HCT116 (cell line): ENCODE measurements around the gene CCDC83. TPM values are rescaled to one million over a fixed set of nuclear protein-coding genes. Genes with fewer than 3 reads are reported as not detected.

Experiments used
- ATAC-seq: fragments of 200-7000 bp; cut with Tn5 transposase; 2 replicates; pipeline ENCODE4 v1.9.1; 2020; ENCODE audit warnings: mild to moderate bottlenecking, moderate library complexity
- BruUV-seq: library from RNA; stranded (reverse); fragments of 400-500 nt; replicated peaks from 2 replicates; lab custom pipeline; 2021; lab: Mats Ljungman, UMichigan
- CTCF ChIA-PET: fragments of 300-600 bp; sonication (Branson Sonifier 250); formaldehyde crosslinking; loops from one replicate; lab custom pipeline; 2021; ENCODE audit warnings: antibody characterized with exemption; lab: Charles Lee
- POLR2A ChIA-PET: fragments of 300-600, 350-600 bp; sonication (Branson Sonifier 250); formaldehyde crosslinking; loops from one replicate; lab custom pipeline; 2021; ENCODE audit warnings: antibody characterized with exemption; lab: Charles Lee
- RAD21 ChIA-PET, 2 experiments: fragments of 300-600 bp; sonication (Branson Sonifier 250); formaldehyde crosslinking; loops; one replicate each; lab custom pipeline; 2023; ENCODE audit warnings: low total read pairs in 2 of 2; ENCODE audit not compliant: uncharacterized antibody in 2 of 2, unreplicated experiment in 2 of 2, low non-redundant PET in 1 of 2; lab: Charles Lee
- DNase-seq: peaks from one replicate; pipeline ENCODE4 v3.0.0-alpha.2; 2010; ENCODE audit warnings: low read depth, low spot score
- H2AFZ ChIP-seq: fragments of 200-600 bp; shearing (Covaris generic), sonication (generic); 2 replicates; pipeline ENCODE4 v1.6.1; 2017; ENCODE audit warnings: low read depth, mixed run types, mixed read lengths, antibody characterized with exemption, low read length; ENCODE audit not compliant: poor library complexity, severe bottlenecking
- H3K27ac ChIP-seq: 2 replicates; pipeline ENCODE4 v1.5.1; 2012; ENCODE audit warnings: low read depth, low read length
- H3K27me3 ChIP-seq: fragments of 200-600 bp; sonication (generic); 2 replicates; pipeline ENCODE4 v1.6.1; 2016; ENCODE audit warnings: mixed run types, low read length, mixed read lengths; ENCODE audit not compliant: insufficient read depth
- H3K36me3 ChIP-seq, 2 experiments: fragments of 200-500 bp in 1 of 2; fragments of 200-600 bp in 1 of 2; sonication (Bioruptor generic) in 1 of 2; sonication (generic) in 1 of 2; 2 replicates each; pipeline versions ENCODE4 v1.5.1 to v1.6.1; 2014 to 2016; ENCODE audit warnings: low read length in 2 of 2, inconsistent platforms in 1 of 2, mixed read lengths in 1 of 2, mixed run types in 1 of 2; ENCODE audit not compliant: insufficient read depth in 2 of 2, control insufficient read depth in 1 of 2
- H3K4me1 ChIP-seq, 2 experiments: fragments of 200-600 bp in 1 of 2; sonication (generic) in 1 of 2; 2 replicates each; pipeline versions ENCODE4 v1.5.1 to v1.6.1; 2012 to 2017; ENCODE audit warnings: low read length in 2 of 2, inconsistent platforms in 1 of 2, mild to moderate bottlenecking in 1 of 2, mixed read lengths in 1 of 2, mixed run types in 1 of 2, moderate library complexity in 1 of 2; ENCODE audit not compliant: insufficient read depth in 2 of 2, control insufficient read depth in 1 of 2
- H3K4me2 ChIP-seq: fragments of 200-600 bp; sonication (generic); 2 replicates; pipeline ENCODE4 v1.6.1; 2017; ENCODE audit warnings: mixed run types, low read length, mixed read lengths
- H3K4me3 ChIP-seq, 2 experiments: fragments of 200-600 bp in 1 of 2; sonication (generic) in 1 of 2; replicated peaks in 1 of 2; 2 replicates each; pipeline ENCODE4 v1.5.1; 2011 to 2016; ENCODE audit warnings: low read length in 2 of 2, control low read depth in 1 of 2, low read depth in 1 of 2, mild to moderate bottlenecking in 1 of 2, mixed read lengths in 1 of 2, mixed run types in 1 of 2
- H3K79me2 ChIP-seq: fragments of 200-600 bp; sonication (generic); 2 replicates; pipeline ENCODE4 v1.6.1; 2017; ENCODE audit warnings: mild to moderate bottlenecking, mixed run types, low read length, moderate library complexity, mixed read lengths; ENCODE audit not compliant: insufficient read depth
- H3K9ac ChIP-seq: fragments of 200-600 bp; sonication (generic); 2 replicates; pipeline ENCODE4 v1.6.1; 2016; ENCODE audit warnings: low read length, mixed read lengths
- H3K9me2 ChIP-seq: fragments of 200-600 bp; sonication (generic), shearing (Covaris generic); 2 replicates; pipeline ENCODE4 v1.6.1; 2017; ENCODE audit warnings: mixed run types, mild to moderate bottlenecking, moderate library complexity; ENCODE audit not compliant: insufficient read depth
- H3K9me3 ChIP-seq, 2 experiments: fragments of 200-500 bp in 1 of 2; fragments of 200-600 bp in 1 of 2; sonication (Bioruptor generic) in 1 of 2; sonication (generic) in 1 of 2; 2 replicates each; pipeline ENCODE4 v1.6.1; 2014 to 2017; ENCODE audit warnings: low read length in 2 of 2, mixed read lengths in 2 of 2, inconsistent platforms in 1 of 2, low read depth in 1 of 2, mild to moderate bottlenecking in 1 of 2, mixed run types in 1 of 2, moderate library complexity in 1 of 2; ENCODE audit not compliant: control insufficient read depth in 1 of 2, insufficient read depth in 1 of 2
- H4K20me1 ChIP-seq: fragments of 200-600 bp; sonication (generic), shearing (Covaris generic); 2 replicates; pipeline ENCODE4 v1.6.1; 2017; ENCODE audit warnings: mixed run types, mild to moderate bottlenecking, moderate library complexity; ENCODE audit not compliant: insufficient read depth
- ATF3 ChIP-seq: IDR thresholded peaks from 2 replicates; pipeline ENCODE4 v1.6.1; 2012
- CEBPB ChIP-seq: IDR thresholded peaks from 2 replicates; pipeline ENCODE4 v1.6.1; 2012; ENCODE audit warnings: low read depth
- CTCF ChIP-seq, 3 experiments: fragments of 200-600 bp in 1 of 3; sonication (generic) in 1 of 3; IDR thresholded peaks in 2 of 3; conservative IDR thresholded peaks in 1 of 3; 2 replicates each; pipeline ENCODE4 v1.5.1; 2012 to 2017; ENCODE audit warnings: low read depth in 2 of 3, low read length in 2 of 3, antibody characterized with exemption in 1 of 3, borderline replicate concordance in 1 of 3, control low read depth in 1 of 3, mild to moderate bottlenecking in 1 of 3, mixed read lengths in 1 of 3, mixed run types in 1 of 3, moderate library complexity in 1 of 3; ENCODE audit not compliant: insufficient read depth in 1 of 3
- ELF1 ChIP-seq: IDR thresholded peaks from 2 replicates; pipeline ENCODE4 v1.6.1; 2012; ENCODE audit warnings: low read depth, borderline replicate concordance
- EZH2 ChIP-seq: fragments of 200-600 bp; sonication (generic); IDR thresholded peaks from 2 replicates; pipeline ENCODE4 v1.6.1; 2017; ENCODE audit warnings: antibody characterized with exemption, mixed run types
- FOSL1 ChIP-seq: IDR thresholded peaks from 2 replicates; pipeline ENCODE4 v1.6.1; 2012; ENCODE audit warnings: low read depth
- MAX ChIP-seq: IDR thresholded peaks from 2 replicates; pipeline ENCODE4 v1.6.1; 2012
- POLR2A ChIP-seq: IDR thresholded peaks from 2 replicates; pipeline ENCODE4 v1.7.0; 2011; ENCODE audit warnings: borderline replicate concordance; ENCODE audit not compliant: insufficient read depth, insufficient read length; ENCODE audit errors: extremely low read depth
- POLR2AphosphoS5 ChIP-seq: IDR thresholded peaks from 2 replicates; pipeline ENCODE4 v1.6.1; 2011; ENCODE audit warnings: mild to moderate bottlenecking, low read depth, low read length, moderate library complexity
- REST ChIP-seq: IDR thresholded peaks from 2 replicates; pipeline ENCODE4 v1.6.1; 2012; ENCODE audit warnings: low read depth
- YY1 ChIP-seq: IDR thresholded peaks from 2 replicates; pipeline ENCODE4 v1.6.1; 2011; ENCODE audit warnings: low read length, low read depth, moderate library complexity, mild to moderate bottlenecking; ENCODE audit not compliant: insufficient replicate concordance; ENCODE audit errors: extremely low read depth
- ZBTB33 ChIP-seq: IDR thresholded peaks from 2 replicates; pipeline ENCODE4 v1.6.1; 2011; ENCODE audit warnings: mild to moderate bottlenecking, low read length, moderate library complexity; ENCODE audit not compliant: insufficient replicate concordance; ENCODE audit errors: extremely low read depth
- intact Hi-C: fragments of 100-400 bp; cut with micrococcal nuclease; formaldehyde crosslinking; loops from 2 replicates; pipeline ENCODE4 v1.10.0; 2022
- total RNA-seq: library from RNA; stranded (reverse); gene quantifications from one replicate; pipeline ENCODE4 v1.2.1, GENCODE V29; 2021; ENCODE audit not compliant: unreplicated experiment

CCDC83 gene
- total RNA-seq, 1 experiment from 2014 or later, result not detected

GRCh38 chr11:85809191-85809590, 46.0 kb upstream of the CCDC83 start:
- Histone ChIP-seq H3K4me2 (peak overlapping the region; percentile 91), H3K27ac (no peak overlapping the region), H3K4me3 (peak overlapping the region in 1 of 2 experiments; percentile 65; a peak in 1 of 4 replicates), H3K79me2 (no peaks in the 10 kb centered on the region), H3K27me3 (no peaks in the 10 kb centered on the region), H3K9me2 (no peaks in the 10 kb centered on the region), H3K4me1 (peaks cover 15 to 38% of the 10 kb centered on the region in 2 experiments), H3K9me3 (no peaks in the 10 kb centered on the region), H3K9ac (no peak overlapping the region), H2AFZ (no peak overlapping the region), H3K36me3 (no peaks in the 10 kb centered on the region), H4K20me1 (no peaks in the 10 kb centered on the region)
- intact Hi-C loops, result no loop called here
- ATAC-seq (no peak), DNase-seq (no peak)
- no TSS peak for BruUV-seq
- RAD21 ChIA-PET, result no interaction called here
- POLR2A ChIA-PET, result interaction anchor here (1.0 kb wide), 1 partner anchor 20 kb away, joined by 3 read pairs; no protein-coding TSS in a partner anchor
- TF ChIP-seq ATF3 (no peak), CEBPB (no peak), EZH2 (no peak), REST (no peak), FOSL1 (no peak), CTCF (IDR thresholded peaks at IDR 0.05 in 2 of 3, conservative IDR thresholded peaks at IDR 0.05 in 1 of 3; ENCODE audit: borderline replicate concordance in 1 of 3, insufficient read depth in 1 of 3, low read depth in 2 of 3, low read length in 2 of 3) (no peak), POLR2AphosphoS5 (no peak), ELF1 (no peak), ZBTB33 (no peak), MAX (no peak), YY1 (no peak), POLR2A (no peak)
- CTCF ChIA-PET, result interaction anchor here (0.9 to 1.0 kb wide), 2 partner anchors 12 to 19 kb away, joined by 5 read pairs; no protein-coding TSS in a partner anchor
